GM12892 (cell line): ENCODE measurements around the gene BEND5.

ENCODE experiments used
- DNase-seq: peaks from one replicate; pipeline ENCODE4 v3.0.0; 2011; ENCODE audit not compliant: insufficient read length
- FAIRE-seq: peaks from 2 replicates; lab custom pipeline; 2011; peaks lifted over from hg19 to GRCh38; lab: Jason Lieb, UNC
- POLR2A ChIP-seq: IDR thresholded peaks from 2 replicates; pipeline ENCODE4 v1.6.1; 2011; ENCODE audit warnings: low read depth, low read length, control low read depth
- POLR2AphosphoS5 ChIP-seq: IDR thresholded peaks from 2 replicates; pipeline ENCODE4 v1.6.1; 2011; ENCODE audit warnings: low read depth, low read length, control low read depth
- TAF1 ChIP-seq: IDR thresholded peaks from 2 replicates; pipeline ENCODE4 v1.6.1; 2011; ENCODE audit warnings: low read depth, mild to moderate bottlenecking, control low read depth, low read length, borderline replicate concordance

The BEND5 gene

DNA sequence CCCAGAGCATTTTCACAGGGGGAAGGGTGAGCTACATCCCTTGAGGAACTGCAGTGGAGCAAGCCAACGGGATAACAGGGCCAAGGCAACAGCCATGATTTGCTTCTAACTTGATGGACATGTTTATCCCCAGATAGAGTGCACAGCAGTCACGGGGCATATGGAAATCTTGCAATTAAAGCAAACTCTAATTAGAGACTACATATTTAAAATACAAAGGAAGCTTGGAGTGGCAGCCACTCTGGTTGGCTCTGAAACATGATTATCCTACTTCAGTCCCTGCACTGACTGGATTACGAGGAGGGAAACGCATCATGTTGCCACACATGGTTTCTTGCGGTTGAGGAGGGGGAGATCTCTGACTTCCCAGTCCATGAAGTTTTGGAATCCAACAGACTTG is 60.8 kb downstream of the BEND5 start:
- DNase-seq (no peak), FAIRE-seq (no peak)
- TF ChIP-seq TAF1 (no peak), POLR2AphosphoS5 (no peak), POLR2A (no peak)

GRCh38 chr1:48710915-48711314 is 65.8 kb downstream of the BEND5 start:
- FAIRE-seq (no peak), DNase-seq (no peak)
- TF ChIP-seq POLR2AphosphoS5 (no peak), TAF1 (no peak), POLR2A (no peak)

DNA sequence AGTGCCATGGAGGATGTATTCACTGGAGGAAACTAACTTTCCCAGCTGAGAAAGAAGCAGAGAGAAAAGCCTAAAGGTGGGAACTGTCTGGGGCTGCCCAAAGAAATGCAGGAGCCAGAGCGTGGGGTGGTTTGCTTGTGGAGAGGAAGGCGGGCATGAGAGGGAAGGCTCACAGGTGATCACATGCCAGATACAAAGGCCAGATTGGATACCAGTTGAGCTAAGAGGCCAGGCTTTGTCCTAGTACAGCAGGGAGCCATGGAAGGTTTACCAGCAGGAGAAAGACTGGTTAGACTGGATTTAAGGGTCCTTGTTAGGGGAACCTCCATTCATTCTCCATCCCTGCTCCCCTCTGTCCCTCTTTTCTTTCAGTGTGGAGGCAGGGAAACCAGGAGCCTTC is 66.4 kb downstream of the BEND5 start:
- FAIRE-seq: no peak
- TF ChIP-seq POLR2AphosphoS5 (no peak), POLR2A (no peak), TAF1 (no peak)
- DNase-seq: no peak

DNA sequence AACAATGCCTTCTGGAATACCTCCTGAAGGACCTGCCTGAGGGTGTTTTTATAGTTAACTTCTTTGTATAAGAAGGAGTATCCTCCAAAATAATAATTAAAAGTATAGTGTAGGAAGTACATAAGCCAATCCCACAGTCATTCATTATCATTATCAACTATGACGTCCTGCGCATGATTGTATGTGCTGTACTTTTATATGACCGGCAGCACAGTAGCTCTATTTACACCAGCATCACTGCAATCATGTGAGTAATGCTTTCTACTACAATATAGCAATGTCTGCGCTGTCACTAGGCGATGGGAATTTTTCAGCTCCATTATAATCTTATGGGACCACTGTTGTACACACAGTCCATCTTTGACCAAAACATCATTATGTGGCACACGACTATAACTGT is 72.0 kb downstream of the BEND5 start:
- DNase-seq: no peak
- FAIRE-seq: no peak
- TF ChIP-seq POLR2A: no peak
- no peak for TF ChIP-seq POLR2AphosphoS5
- no peak for TF ChIP-seq TAF1

GRCh38 chr1:48701445-48701844 is 75.2 kb downstream of the BEND5 start:
- DNase-seq (no peak), FAIRE-seq (no peak)
- TF ChIP-seq POLR2A: no peak

- FAIRE-seq (peak; percentile 90), DNase-seq (no peak)
- no peak for TF ChIP-seq TAF1
- no peak for TF ChIP-seq POLR2A
- no peak for TF ChIP-seq POLR2AphosphoS5
These were observed 79.5 kb downstream of the BEND5 start for GRCh38 chr1:48697066-48697707.

DNA sequence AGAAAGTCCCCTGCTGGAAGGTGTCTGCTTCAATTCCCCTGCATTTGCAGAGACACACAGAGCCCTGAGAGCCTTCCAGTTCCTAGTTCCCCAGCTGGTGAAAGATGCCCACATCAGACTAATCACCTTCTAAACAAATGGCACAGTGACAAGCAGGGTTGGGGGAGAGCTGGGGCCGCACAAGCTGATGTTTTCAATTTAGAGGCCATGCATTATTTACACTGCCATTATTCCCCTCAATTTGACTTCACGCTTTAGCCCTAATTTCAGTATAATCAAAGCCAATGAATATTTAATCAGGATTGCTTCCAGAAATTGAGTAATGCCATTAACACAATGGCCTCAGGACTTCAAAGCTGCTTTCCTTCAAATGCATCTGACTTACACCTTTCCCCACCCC is 81.5 kb downstream of the BEND5 start:
- no peak for DNase-seq
- TF ChIP-seq TAF1 (no peak), POLR2AphosphoS5 (no peak), POLR2A (no peak)
- FAIRE-seq: no peak

GRCh38 chr1:48693674-48694320 is 82.9 kb downstream of the BEND5 start:
- TF ChIP-seq POLR2A (no peak), POLR2AphosphoS5 (no peak), TAF1 (no peak)
- DNase-seq (no peak), FAIRE-seq (no peak)

- no peak for TF ChIP-seq POLR2A
- no peak for FAIRE-seq
These were observed 83.5 kb downstream of the BEND5 start for GRCh38 chr1:48693180-48693579.

GRCh38 chr1:48692235-48692634 is 84.5 kb downstream of the BEND5 start:
- no peak for FAIRE-seq
- TF ChIP-seq POLR2AphosphoS5 (no peak), TAF1 (no peak), POLR2A (no peak)
- DNase-seq: no peak

More at GRCh38 chr1:48693180-48693579, 83.5 kb downstream of the BEND5 start:
- no peak for DNase-seq

DNA sequence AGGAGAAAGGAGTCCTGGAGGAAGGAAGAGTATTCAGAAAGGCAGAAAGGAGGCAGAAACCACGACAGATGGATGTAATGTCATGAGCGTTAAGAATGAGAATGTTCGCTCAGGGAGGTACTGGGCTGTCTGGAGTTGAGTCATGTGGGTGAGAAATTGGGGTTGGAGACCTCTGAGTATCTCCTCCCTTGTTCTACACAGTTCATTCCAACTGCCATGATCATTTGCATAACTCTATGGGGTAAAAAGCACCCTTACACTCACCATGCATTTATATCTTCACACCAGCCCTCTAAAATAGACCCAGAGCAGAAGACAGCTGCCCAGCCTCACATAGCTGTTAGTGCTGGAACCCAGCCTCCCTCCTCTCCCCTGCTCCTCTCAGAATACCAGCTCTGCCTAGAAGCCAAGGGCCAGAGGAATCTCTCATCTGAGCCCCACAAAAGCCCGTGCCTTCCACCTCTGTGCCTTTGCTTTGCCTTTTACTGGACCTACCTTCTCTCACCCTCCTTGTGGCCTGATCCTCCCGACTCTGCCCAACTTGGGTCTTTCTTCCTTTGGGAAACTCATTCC is 85.2 kb downstream of the BEND5 start:
- FAIRE-seq (no peak), DNase-seq (no peak)

More for the DNA sequence above, 85.2 kb downstream of the BEND5 start:
- TF ChIP-seq POLR2AphosphoS5: no peak
- no peak for TF ChIP-seq POLR2A
- no peak for TF ChIP-seq TAF1
